GM20431 (cell line): ENCODE measurements around the gene MYO19.
"Not testable (repeated sequence)": the region's sequence is repeated elsewhere in the genome, so short reads cannot be mapped to it uniquely, and the experiment has no call there.

Experiments
- in situ Hi-C: fragments of 300-500 bp; cut with MseI, MboI; formaldehyde crosslinking; loops from one replicate; pipeline ENCODE4 v1.15.0; 2020; ENCODE audit warnings: low sequenced_read_pairs; ENCODE audit not compliant: unreplicated experiment

Gene MYO19

GRCh38 chr17:36533935-36534839 lies 481 bp downstream of the MYO19 start:
- in situ Hi-C loops = no loop called here

GRCh38 chr17:36532435-36532975 lies 2.2 kb downstream of the MYO19 start:
- in situ Hi-C loops = no loop called here

- in situ Hi-C loops = no loop called here
These were observed 5.5 kb downstream of the MYO19 start for GRCh38 chr17:36529121-36529520.

GRCh38 chr17:36527621-36528250 lies 6.9 kb downstream of the MYO19 start:
- in situ Hi-C loops = no loop called here

- in situ Hi-C loops = no loop called here
These were observed 8.8 kb downstream of the MYO19 start for GRCh38 chr17:36525888-36526287.

GRCh38 chr17:36525113-36525512 lies 9.6 kb downstream of the MYO19 start:
- in situ Hi-C loops = no loop called here

- in situ Hi-C loops = no loop called here
These were observed 10.2 kb downstream of the MYO19 start for GRCh38 chr17:36524428-36524876.

- in situ Hi-C loops = no loop called here
These were observed 11.6 kb downstream of the MYO19 start for GRCh38 chr17:36523113-36523512.

- in situ Hi-C loops = no loop called here
These were observed 18.8 kb downstream of the MYO19 start for GRCh38 chr17:36515837-36516236.

GRCh38 chr17:36514856-36515255 lies 19.8 kb downstream of the MYO19 start:
- in situ Hi-C loops = no loop called here

- in situ Hi-C loops = no loop called here
These were observed 22.0 kb downstream of the MYO19 start for GRCh38 chr17:36512641-36513040.

- in situ Hi-C loops = no loop called here
These were observed 23.5 kb downstream of the MYO19 start for GRCh38 chr17:36511216-36511615.

- in situ Hi-C loops = no loop called here
These were observed 24.0 kb downstream of the MYO19 start for GRCh38 chr17:36510636-36511035.

GRCh38 chr17:36509272-36509985 lies 25.2 kb downstream of the MYO19 start:
- in situ Hi-C loops = no loop called here

GRCh38 chr17:36508439-36508838 lies 26.2 kb downstream of the MYO19 start:
- in situ Hi-C loops = not testable (repeated sequence)

GRCh38 chr17:36507266-36507665 lies 27.4 kb downstream of the MYO19 start:
- in situ Hi-C loops = no loop called here

- in situ Hi-C loops = no loop called here
These were observed 27.8 kb downstream of the MYO19 start for GRCh38 chr17:36506831-36507230.

GRCh38 chr17:36506249-36506826 lies 28.3 kb downstream of the MYO19 start:
- in situ Hi-C loops = no loop called here

- in situ Hi-C loops = no loop called here
These were observed 29.5 kb downstream of the MYO19 start for GRCh38 chr17:36505171-36505570.

GRCh38 chr17:36504156-36504545 lies 30.5 kb downstream of the MYO19 start:
- in situ Hi-C loops = no loop called here
